HepG2 (cell line): ENCODE data around the gene PRSS53. TPM values are rescaled to one million over a fixed set of nuclear protein-coding genes. Genes with fewer than 3 reads are reported as not detected.
A peak's percentile ranks its signal among the peaks of the same experiment; 100 is the strongest.

Experiments used
- AKNA ChIP-seq: sonication (generic); formaldehyde crosslinking; IDR thresholded peaks from 2 replicates; pipeline ENCODE4 v1.4.0; 2020; ENCODE audit warnings: missing genetic modification reagents, borderline replicate concordance
- CAMTA2 ChIP-seq: sonication (generic); formaldehyde crosslinking; IDR thresholded peaks from 2 replicates; pipeline ENCODE4 v1.4.0; 2020; ENCODE audit warnings: mild to moderate bottlenecking, missing genetic modification reagents, borderline replicate concordance
- CBFB ChIP-seq: sonication (generic); formaldehyde crosslinking; IDR thresholded peaks from 2 replicates; pipeline ENCODE4 v1.4.0; 2020; ENCODE audit warnings: missing genetic modification reagents
- CBX5 ChIP-seq: sonication (generic); formaldehyde crosslinking; IDR thresholded peaks from 2 replicates; pipeline ENCODE4 v1.4.0; 2020; ENCODE audit warnings: missing genetic modification reagents, borderline replicate concordance
- CC2D1A ChIP-seq: sonication (generic); formaldehyde crosslinking; IDR thresholded peaks from 2 replicates; pipeline ENCODE4 v1.8.1; 2023; ENCODE audit warnings: mild to moderate bottlenecking, missing genetic modification reagents
- CSRNP2 ChIP-seq: sonication (generic); formaldehyde crosslinking; conservative IDR thresholded peaks from 2 replicates; pipeline ENCODE4 v1.8.0; 2022; ENCODE audit warnings: low read depth, missing genetic modification reagents
- E2F1 ChIP-seq: sonication (generic); formaldehyde crosslinking; IDR thresholded peaks from 2 replicates; pipeline ENCODE4 v1.5.0; 2020; ENCODE audit warnings: missing genetic modification reagents
- MIER3 ChIP-seq: IDR thresholded peaks from 2 replicates; pipeline ENCODE4 v1.6.1; 2016; ENCODE audit warnings: missing compliant biosample characterization, borderline replicate concordance
- MTF2 ChIP-seq: sonication (generic); formaldehyde crosslinking; IDR thresholded peaks from 2 replicates; pipeline ENCODE4 v1.5.0; 2020; ENCODE audit warnings: missing genetic modification reagents, borderline replicate concordance
- NCOA5 ChIP-seq: sonication (generic); formaldehyde crosslinking; IDR thresholded peaks from 2 replicates; pipeline ENCODE4 v1.4.0; 2020; ENCODE audit warnings: missing genetic modification reagents
- ONECUT2 ChIP-seq: sonication (generic); formaldehyde crosslinking; IDR thresholded peaks from 2 replicates; pipeline ENCODE4 v1.4.0; 2020; ENCODE audit warnings: missing genetic modification reagents
- RFX1 ChIP-seq: fragments of 450-650 bp; IDR thresholded peaks from 2 replicates; pipeline ENCODE4 v1.6.1; 2017
- YEATS2 ChIP-seq: sonication (generic); formaldehyde crosslinking; IDR thresholded peaks from 2 replicates; pipeline ENCODE4 v1.4.0; 2020; ENCODE audit warnings: missing genetic modification reagents, borderline replicate concordance
- ZFP82 ChIP-seq: sonication (generic); formaldehyde crosslinking; IDR thresholded peaks from 2 replicates; pipeline ENCODE4 v1.5.1; 2020; ENCODE audit warnings: mild to moderate bottlenecking, missing genetic modification reagents, borderline replicate concordance
- ZNF296 ChIP-seq: sonication (generic); formaldehyde crosslinking; conservative IDR thresholded peaks from 2 replicates; pipeline ENCODE4 v1.5.0; 2020; ENCODE audit warnings: mild to moderate bottlenecking, missing genetic modification reagents
- ZNF737 ChIP-seq: sonication (generic); formaldehyde crosslinking; IDR thresholded peaks from 2 replicates; pipeline ENCODE4 v1.5.0; 2020; ENCODE audit warnings: missing genetic modification reagents, mild to moderate bottlenecking, borderline replicate concordance
- polyA plus RNA-seq, 8 experiments: library from polyadenylated mRNA; depleted of rRNA in 3 of 8; stranded (reverse) in 7 of 8; unstranded in 1 of 8; fragments of >200 nt; fragmentation: Illumina TruSeq in 4 of 8; extraction: Trizol in 4 of 8; gene quantifications; 2 replicates each; pipeline versions ENCODE4 v1.2.1 to v1.2.3, GENCODE V29; 2011 to 2016; ENCODE audit warnings: low read depth in 4 of 8, missing spikeins in 1 of 8, mixed read lengths in 1 of 8; ENCODE audit not compliant: insufficient read depth in 1 of 8
- total RNA-seq, 5 experiments: library from RNA; depleted of rRNA; stranded (reverse); fragments of >200 nt; fragmentation: Illumina TruSeq; extraction: Trizol; gene quantifications; 2 replicates each; pipeline ENCODE4 v1.2.3, GENCODE V29; 2016; ENCODE audit warnings: low read depth in 1 of 5
- TF ChIP-seq, protein P1 (sequence below): sonication (generic); formaldehyde crosslinking; IDR thresholded peaks from 2 replicates; pipeline ENCODE4 v1.4.0; 2020; ENCODE audit warnings: missing genetic modification reagents, borderline replicate concordance
- TF ChIP-seq, protein P2 (sequence below): sonication (generic); formaldehyde crosslinking; IDR thresholded peaks from 2 replicates; pipeline ENCODE4 v1.8.1; 2023; ENCODE audit warnings: mild to moderate bottlenecking, missing genetic modification reagents

PRSS53 gene
- total and polyA plus RNA-seq, 2 of the 13 experiments (the other 11 are each of a cell fraction or from before 2014, with no cell fraction given) = 2.2 to 7.4 TPM

DNA sequence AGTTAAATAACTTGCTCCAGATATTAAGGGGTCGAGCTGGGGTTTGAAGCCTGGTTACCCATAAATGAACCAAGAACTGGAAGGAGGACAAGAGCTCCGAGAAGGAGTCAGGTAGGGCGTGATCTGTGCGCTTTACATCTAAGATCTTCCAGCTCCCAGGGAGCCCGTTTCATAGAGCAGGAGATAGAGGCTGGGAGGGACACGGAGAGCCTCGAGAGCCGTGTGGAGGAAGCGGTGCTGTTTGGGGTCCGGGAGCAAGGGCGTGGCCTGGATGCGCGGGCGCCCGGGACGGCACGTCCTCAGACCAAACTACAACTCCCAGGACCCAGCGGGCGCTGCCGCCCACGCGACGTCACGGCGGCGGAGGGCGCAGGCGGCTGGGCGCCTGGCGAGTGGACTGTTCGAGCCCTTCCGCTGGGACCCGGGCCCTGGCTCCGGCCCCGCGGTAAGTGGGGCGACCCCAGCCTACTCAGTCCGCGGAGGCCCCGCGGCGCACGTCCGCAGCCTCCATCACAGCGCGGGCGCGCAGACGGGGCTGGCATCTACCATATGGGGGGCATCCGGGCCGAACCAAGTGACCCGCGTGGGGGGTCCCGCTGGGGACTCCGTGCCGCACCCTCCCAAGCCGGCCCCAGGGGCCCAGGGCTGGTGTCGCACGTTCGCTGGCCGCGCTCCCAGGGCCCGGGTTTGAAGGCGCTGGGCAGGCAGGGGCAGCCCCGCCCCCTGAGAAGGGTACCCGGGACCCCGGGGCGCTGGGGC lies 19.5 kb upstream of the PRSS53 start, which contains the start of gene BCKDK (continued):
- TF ChIP-seq MTF2 (CRISPR knock-in tag) (no peak; the same call in 1 of the 2 replicates), E2F1 (CRISPR knock-in tag) (peak; percentile 84), ONECUT2 (CRISPR knock-in tag) (0 out of 2 replicates have a peak, but pooled peaks have one; percentile 39), NCOA5 (CRISPR knock-in tag) (no peak), ZNF737 (CRISPR knock-in tag) (peak; percentile 77; the same call in 1 of the 2 replicates), RFX1 (no peak), YEATS2 (CRISPR knock-in tag) (peak; percentile 69; the same call in 1 of the 2 replicates), CBFB (CRISPR knock-in tag) (peak; percentile 39; the same call in 1 of the 2 replicates), ZFP82 (peak; percentile 99), AKNA (no peak), CAMTA2 (peak; percentile 71; the same call in 1 of the 2 replicates), CBX5 (0 out of 2 replicates have a peak, but pooled peaks have one; percentile 37), ZNF296 (CRISPR knock-in tag) (no peak), MIER3 (CRISPR knock-in tag) (peak; percentile 73; the same call in 1 of the 2 replicates), CSRNP2 (CRISPR knock-in tag) (no peak), CC2D1A (CRISPR knock-in tag) (no peak)
- TF ChIP-seq, protein P1, sequence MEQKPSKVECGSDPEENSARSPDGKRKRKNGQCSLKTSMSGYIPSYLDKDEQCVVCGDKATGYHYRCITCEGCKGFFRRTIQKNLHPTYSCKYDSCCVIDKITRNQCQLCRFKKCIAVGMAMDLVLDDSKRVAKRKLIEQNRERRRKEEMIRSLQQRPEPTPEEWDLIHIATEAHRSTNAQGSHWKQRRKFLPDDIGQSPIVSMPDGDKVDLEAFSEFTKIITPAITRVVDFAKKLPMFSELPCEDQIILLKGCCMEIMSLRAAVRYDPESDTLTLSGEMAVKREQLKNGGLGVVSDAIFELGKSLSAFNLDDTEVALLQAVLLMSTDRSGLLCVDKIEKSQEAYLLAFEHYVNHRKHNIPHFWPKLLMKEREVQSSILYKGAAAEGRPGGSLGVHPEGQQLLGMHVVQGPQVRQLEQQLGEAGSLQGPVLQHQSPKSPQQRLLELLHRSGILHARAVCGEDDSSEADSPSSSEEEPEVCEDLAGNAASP (CRISPR knock-in tag) = peak; percentile 75
- TF ChIP-seq, protein P2, sequence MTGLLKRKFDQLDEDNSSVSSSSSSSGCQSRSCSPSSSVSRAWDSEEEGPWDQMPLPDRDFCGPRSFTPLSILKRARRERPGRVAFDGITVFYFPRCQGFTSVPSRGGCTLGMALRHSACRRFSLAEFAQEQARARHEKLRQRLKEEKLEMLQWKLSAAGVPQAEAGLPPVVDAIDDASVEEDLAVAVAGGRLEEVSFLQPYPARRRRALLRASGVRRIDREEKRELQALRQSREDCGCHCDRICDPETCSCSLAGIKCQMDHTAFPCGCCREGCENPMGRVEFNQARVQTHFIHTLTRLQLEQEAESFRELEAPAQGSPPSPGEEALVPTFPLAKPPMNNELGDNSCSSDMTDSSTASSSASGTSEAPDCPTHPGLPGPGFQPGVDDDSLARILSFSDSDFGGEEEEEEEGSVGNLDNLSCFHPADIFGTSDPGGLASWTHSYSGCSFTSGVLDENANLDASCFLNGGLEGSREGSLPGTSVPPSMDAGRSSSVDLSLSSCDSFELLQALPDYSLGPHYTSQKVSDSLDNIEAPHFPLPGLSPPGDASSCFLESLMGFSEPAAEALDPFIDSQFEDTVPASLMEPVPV (CRISPR knock-in tag) = peak; percentile 36; the same call in 1 of the 2 replicates
